Astrocyte (in vitro differentiated cells and primary cell): ENCODE data around the gene FLCN. TPM values are rescaled to one million over a fixed set of nuclear protein-coding genes. Genes with fewer than 3 reads are reported as not detected.
"Not testable (repeated sequence)": the region's sequence is repeated elsewhere in the genome, so short reads cannot be mapped to it uniquely, and the experiment has no call there.

Source experiments
- DNase-seq: peaks from one replicate; pipeline ENCODE4 v3.0.0-alpha.2; 2010; ENCODE audit warnings: low read depth
- FAIRE-seq: peaks from 2 replicates; lab custom pipeline; 2011; peaks lifted over from hg19 to GRCh38; lab: Jason Lieb, UNC
- H2AFZ ChIP-seq: 2 replicates; pipeline ENCODE4 v1.6.0; 2012; ENCODE audit warnings: low read depth, low read length, inconsistent platforms
- H3K27ac ChIP-seq: 2 replicates; pipeline ENCODE4 v1.5.1; 2011; ENCODE audit warnings: low read depth, low read length, inconsistent platforms
- H3K27me3 ChIP-seq: 2 replicates; pipeline ENCODE4 v1.6.0; 2011; ENCODE audit warnings: low read length, inconsistent platforms; ENCODE audit not compliant: insufficient read depth
- H3K36me3 ChIP-seq: 2 replicates; pipeline ENCODE4 v1.5.1; 2011; ENCODE audit warnings: low read length, inconsistent platforms; ENCODE audit not compliant: insufficient read depth
- H3K4me1 ChIP-seq: 2 replicates; pipeline ENCODE4 v1.5.1; 2011; ENCODE audit warnings: low read length, inconsistent platforms; ENCODE audit not compliant: insufficient read depth
- H3K4me2 ChIP-seq: 2 replicates; pipeline ENCODE4 v1.6.0; 2012; ENCODE audit warnings: low read length, inconsistent platforms
- H3K4me3 ChIP-seq: 2 replicates; pipeline ENCODE4 v1.5.1; 2011; ENCODE audit warnings: low read depth, mild to moderate bottlenecking, low read length, inconsistent platforms; ENCODE audit not compliant: insufficient read depth
- H3K79me2 ChIP-seq: 2 replicates; pipeline ENCODE4 v1.6.0; 2012; ENCODE audit warnings: mild to moderate bottlenecking, low read length, inconsistent platforms; ENCODE audit not compliant: insufficient read depth
- H3K9ac ChIP-seq: 2 replicates; pipeline ENCODE4 v1.6.0; 2012; ENCODE audit warnings: mild to moderate bottlenecking, low read length, inconsistent platforms
- H3K9me3 ChIP-seq: 2 replicates; pipeline ENCODE4 v1.5.1; 2012; ENCODE audit warnings: low read depth, mild to moderate bottlenecking, low read length, inconsistent platforms; ENCODE audit not compliant: insufficient read depth
- H4K20me1 ChIP-seq: 2 replicates; pipeline ENCODE4 v1.6.0; 2012; ENCODE audit warnings: low read length, inconsistent platforms; ENCODE audit not compliant: insufficient read depth
- H3K27ac Mint-ChIP-seq: one replicate; pipeline ENCODE4 v1.8.0; 2021; ENCODE audit warnings: mild to moderate bottlenecking, mixed read lengths; ENCODE audit not compliant: unreplicated experiment
- H3K27me3 Mint-ChIP-seq: one replicate; pipeline ENCODE4 v1.8.0; 2021; ENCODE audit warnings: low read depth, mixed read lengths; ENCODE audit not compliant: unreplicated experiment
- H3K36me3 Mint-ChIP-seq: one replicate; pipeline ENCODE4 v1.8.0; 2021; ENCODE audit warnings: low read depth, mixed read lengths; ENCODE audit not compliant: unreplicated experiment
- H3K4me1 Mint-ChIP-seq: one replicate; pipeline ENCODE4 v1.8.0; 2021; ENCODE audit warnings: low read depth, mixed read lengths; ENCODE audit not compliant: unreplicated experiment
- H3K4me3 Mint-ChIP-seq: one replicate; pipeline ENCODE4 v1.8.0; 2021; ENCODE audit warnings: mild to moderate bottlenecking, moderate library complexity, mixed read lengths; ENCODE audit not compliant: unreplicated experiment
- H3K9me3 Mint-ChIP-seq: one replicate; pipeline ENCODE4 v1.8.0; 2021; ENCODE audit warnings: mild to moderate bottlenecking, mixed read lengths; ENCODE audit not compliant: unreplicated experiment
- CTCF ChIP-seq: IDR thresholded peaks from 2 replicates; pipeline ENCODE4 v1.5.1; 2011; ENCODE audit warnings: low read depth, mild to moderate bottlenecking, inconsistent platforms, low read length, moderate library complexity; ENCODE audit not compliant: insufficient read depth
- EZH2 ChIP-seq: IDR thresholded peaks from 2 replicates; pipeline ENCODE4 v1.6.1; 2012; ENCODE audit warnings: mild to moderate bottlenecking, low read length, inconsistent platforms; ENCODE audit not compliant: insufficient read depth
- total RNA-seq: library from RNA; stranded (reverse); gene quantifications from 2 replicates; pipeline ENCODE4 v1.2.1, GENCODE V29; 2021

Gene FLCN
- total RNA-seq, 1 donor from 2014 or later: 40.0 TPM

- Histone ChIP-seq H3K79me2 (no peaks in the 10 kb centered on the region), H3K4me2 (no peak overlapping the region), H3K36me3 (peaks cover 35% of the 10 kb centered on the region), H3K9ac (no peak overlapping the region), H3K4me1 (peaks cover 19% of the 10 kb centered on the region), H3K4me3 (no peak overlapping the region), H3K27me3 (no peaks in the 10 kb centered on the region), H3K9me3 (no peaks in the 10 kb centered on the region), H4K20me1 (peaks cover 9% of the 10 kb centered on the region), H2AFZ (no peak overlapping the region), H3K27ac (no peak overlapping the region)
- no peaks in the 10 kb centered on the region for H3K9me3 Mint-ChIP-seq
- no peaks in the 10 kb centered on the region for H3K27me3 Mint-ChIP-seq
- no peak for FAIRE-seq
- TF ChIP-seq CTCF (no peak), EZH2 (no peak)
- DNase-seq: no peak
- peaks cover 20% of the 10 kb centered on the region for H3K36me3 Mint-ChIP-seq
- H3K4me1 Mint-ChIP-seq: peaks cover 39% of the 10 kb centered on the region
- no peak overlapping the region for H3K4me3 Mint-ChIP-seq
- peak overlapping the region; percentile 14 for H3K27ac Mint-ChIP-seq
These were observed 50.9 kb downstream of the FLCN start for GRCh38 chr17:17186051-17186450.

GRCh38 chr17:17184985-17185757 lies 51.8 kb downstream of the FLCN start:
- not testable (repeated sequence) for FAIRE-seq, H3K4me3 Mint-ChIP-seq, H3K27me3 Mint-ChIP-seq, H3K9me3 ChIP-seq, DNase-seq, H3K9ac ChIP-seq, H3K27me3 ChIP-seq, H3K27ac Mint-ChIP-seq, H3K79me2 ChIP-seq, H3K27ac ChIP-seq, H2AFZ ChIP-seq, H3K4me2 ChIP-seq, H3K9me3 Mint-ChIP-seq, H3K4me3 ChIP-seq
- Histone ChIP-seq H3K4me1 (peaks cover 11% of the 10 kb centered on the region), H4K20me1 (peaks cover 17% of the 10 kb centered on the region), H3K36me3 (peaks cover 40% of the 10 kb centered on the region)
- peaks cover 31% of the 10 kb centered on the region for H3K4me1 Mint-ChIP-seq
- H3K36me3 Mint-ChIP-seq: peaks cover 26% of the 10 kb centered on the region

GRCh38 chr17:17183744-17184143 lies 53.2 kb downstream of the FLCN start:
- Mint-ChIP-seq H3K27me3 (no peaks in the 10 kb centered on the region), H3K36me3 (peaks cover 29% of the 10 kb centered on the region), H3K4me3 (no peak overlapping the region), H3K4me1 (peaks cover 27% of the 10 kb centered on the region), H3K9me3 (no peaks in the 10 kb centered on the region), H3K27ac (no peak overlapping the region)
- no peak overlapping the region for H2AFZ ChIP-seq
- H3K9me3 ChIP-seq: no peaks in the 10 kb centered on the region
- H3K4me1 ChIP-seq: peaks cover 5% of the 10 kb centered on the region
- DNase-seq: no peak
- no peaks in the 10 kb centered on the region for H3K27me3 ChIP-seq
- FAIRE-seq: no peak
- no peak overlapping the region for H3K9ac ChIP-seq
- TF ChIP-seq EZH2 (no peak), CTCF (no peak)
- H3K27ac ChIP-seq: no peak overlapping the region
- no peak overlapping the region for H3K4me3 ChIP-seq
- peaks cover 23% of the 10 kb centered on the region for H4K20me1 ChIP-seq
- H3K4me2 ChIP-seq: no peak overlapping the region
- peaks cover 46% of the 10 kb centered on the region for H3K36me3 ChIP-seq
- no peaks in the 10 kb centered on the region for H3K79me2 ChIP-seq
